Transverse colon (tissue), 4 donors: ENCODE data around the gene SLC16A1. TPM values are rescaled to one million over a fixed set of nuclear protein-coding genes. Genes with fewer than 3 reads are reported as not detected.
A peak's percentile ranks its signal among the peaks of the same experiment; 100 is the strongest.

Experiments used
- DNase-seq: peaks from one replicate; pipeline ENCODE4 v3.0.0-alpha.2; 2019
- H3K27ac ChIP-seq, 4 donors: fragments of 200-600 bp; sonication (generic); 2 replicates each; pipeline ENCODE4 v1.5.1; 2016 to 2018; ENCODE audit warnings: inconsistent platforms in 4 of 4
- H3K27me3 ChIP-seq: fragments of 200-600 bp; sonication (generic); 2 replicates; pipeline ENCODE4 v1.5.1; 2017; ENCODE audit warnings: inconsistent platforms
- H3K36me3 ChIP-seq, 4 donors: fragments of 200-600 bp; sonication (generic); 2 replicates each; pipeline ENCODE4 v1.5.1; 2017 to 2019; ENCODE audit warnings: inconsistent platforms in 4 of 4
- H3K4me1 ChIP-seq, 4 donors: fragments of 200-600 bp; sonication (generic); 2 replicates each; pipeline ENCODE4 v1.5.1; 2017 to 2020; ENCODE audit warnings: inconsistent platforms in 4 of 4
- H3K4me3 ChIP-seq, 4 donors: fragments of 200-600 bp; sonication (generic); 1 replicate in 1 of 4; 2 replicates in 3 of 4; pipeline versions ENCODE4 v1.5.1 to v1.6.1; 2017 to 2019; ENCODE audit warnings: inconsistent platforms in 4 of 4
- H3K9me3 ChIP-seq, 2 donors: fragments of 200-600 bp; sonication (generic); 2 replicates each; pipeline ENCODE4 v1.5.1; 2017 to 2019; ENCODE audit warnings: inconsistent platforms in 2 of 2
- EP300 ChIP-seq: sonication (generic); formaldehyde crosslinking; IDR thresholded peaks from one replicate; pipeline ENCODE4 v1.6.1; 2017; ENCODE audit warnings: antibody characterized with exemption, low read depth
- POLR2A ChIP-seq: fragments of 450-650 bp; IDR thresholded peaks from one replicate; pipeline ENCODE4 v1.6.1; 2016; ENCODE audit warnings: antibody characterized with exemption, mild to moderate bottlenecking, moderate library complexity
- POLR2AphosphoS5 ChIP-seq, 3 donors: sonication (generic); formaldehyde crosslinking; IDR thresholded peaks; one replicate each; pipeline ENCODE4 v1.6.1; 2016; ENCODE audit warnings: antibody characterized with exemption in 3 of 3
- WGBS, 2 donors: methylation state at CpG; one replicate each; pipeline ENCODE4 v1.1.5; 2018; ENCODE audit warnings: low coverage in 1 of 2; 5-methylcytosine and 5-hydroxymethylcytosine counted together
- in situ Hi-C, 4 donors: fragments of 200-750 bp; cut with MboI; loops; one replicate each; pipeline versions ENCODE4 v1.15.0 to v1.15.1; 2017; ENCODE audit warnings: low sequenced_read_pairs in 3 of 4, low pct_ligation_motif_present in 1 of 4, low pct_unique_long_range_greater_than_20kb in 1 of 4
- intact Hi-C: fragments of 100-400 bp; cut with DNase I; formaldehyde crosslinking; loops from one replicate; pipeline ENCODE4 v1.15.1; 2023; ENCODE audit warnings: low total_unique reads
- total RNA-seq, 4 donors: library from RNA; depleted of rRNA; stranded (reverse); fragments of >200 nt; gene quantifications; one replicate each; pipeline ENCODE4 v1.1.0, GENCODE V29; 2016
- TF ChIP-seq, protein P1 (sequence below), 5 experiments: fragments of 200-600 bp in 3 of 5; fragments of 450-650 bp in 2 of 5; sonication (generic) in 3 of 5; IDR thresholded peaks; 1 replicate in 2 of 5; 2 replicates in 3 of 5; pipeline ENCODE4 v1.5.1; 2016 to 2017; ENCODE audit warnings: antibody characterized with exemption in 5 of 5, inconsistent platforms in 3 of 5, mild to moderate bottlenecking in 2 of 5, moderate library complexity in 1 of 5

SLC16A1 gene
- total RNA-seq, 4 donors from 2014 or later: 21.5 to 177 (median 109) TPM

DNA sequence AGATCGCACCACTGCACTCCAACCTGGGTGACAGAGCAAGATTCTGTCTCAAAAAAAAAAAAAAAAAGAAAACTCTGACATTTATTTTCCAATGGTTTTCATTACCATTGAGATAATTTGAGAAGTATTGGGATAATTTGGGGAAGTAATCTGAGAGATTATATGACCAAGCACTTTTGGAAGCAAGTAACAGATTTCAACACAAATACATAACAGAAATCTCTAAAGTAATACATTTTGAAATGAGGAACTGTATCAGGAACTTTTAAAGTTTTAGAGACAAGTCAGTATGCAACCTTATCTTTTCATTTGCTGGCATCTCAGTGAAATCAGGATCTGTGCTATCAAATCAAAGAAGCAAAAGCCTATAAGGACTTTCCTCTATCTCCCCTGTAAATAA, 25.4 kb upstream of the SLC16A1 start:
- Histone ChIP-seq H3K4me3 (no peak overlapping the region), H3K36me3 (no peaks in the 10 kb centered on the region), H3K4me1 (peaks cover 0 to 18% (median 3%) of the 10 kb centered on the region in 4 donors), H3K9me3 (no peaks in the 10 kb centered on the region), H3K27me3 (no peaks in the 10 kb centered on the region), H3K27ac (no peak overlapping the region)
- intact Hi-C loops: no loop called here
- 96% methylated on average over 1 of the region's 1 CpG; no CpG with 5 or more reads in 1 of the 2 donors for WGBS, 2 donors
- in situ Hi-C loops: no loop called here
- no peak for TF ChIP-seq POLR2A
- TF ChIP-seq POLR2AphosphoS5 (IDR thresholded peaks at IDR 0.05): no peak
- TF ChIP-seq EP300: no peak
- TF ChIP-seq, protein P1, sequence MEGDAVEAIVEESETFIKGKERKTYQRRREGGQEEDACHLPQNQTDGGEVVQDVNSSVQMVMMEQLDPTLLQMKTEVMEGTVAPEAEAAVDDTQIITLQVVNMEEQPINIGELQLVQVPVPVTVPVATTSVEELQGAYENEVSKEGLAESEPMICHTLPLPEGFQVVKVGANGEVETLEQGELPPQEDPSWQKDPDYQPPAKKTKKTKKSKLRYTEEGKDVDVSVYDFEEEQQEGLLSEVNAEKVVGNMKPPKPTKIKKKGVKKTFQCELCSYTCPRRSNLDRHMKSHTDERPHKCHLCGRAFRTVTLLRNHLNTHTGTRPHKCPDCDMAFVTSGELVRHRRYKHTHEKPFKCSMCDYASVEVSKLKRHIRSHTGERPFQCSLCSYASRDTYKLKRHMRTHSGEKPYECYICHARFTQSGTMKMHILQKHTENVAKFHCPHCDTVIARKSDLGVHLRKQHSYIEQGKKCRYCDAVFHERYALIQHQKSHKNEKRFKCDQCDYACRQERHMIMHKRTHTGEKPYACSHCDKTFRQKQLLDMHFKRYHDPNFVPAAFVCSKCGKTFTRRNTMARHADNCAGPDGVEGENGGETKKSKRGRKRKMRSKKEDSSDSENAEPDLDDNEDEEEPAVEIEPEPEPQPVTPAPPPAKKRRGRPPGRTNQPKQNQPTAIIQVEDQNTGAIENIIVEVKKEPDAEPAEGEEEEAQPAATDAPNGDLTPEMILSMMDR (IDR thresholded peaks at IDR 0.05): no peak
- no peak for DNase-seq

DNA sequence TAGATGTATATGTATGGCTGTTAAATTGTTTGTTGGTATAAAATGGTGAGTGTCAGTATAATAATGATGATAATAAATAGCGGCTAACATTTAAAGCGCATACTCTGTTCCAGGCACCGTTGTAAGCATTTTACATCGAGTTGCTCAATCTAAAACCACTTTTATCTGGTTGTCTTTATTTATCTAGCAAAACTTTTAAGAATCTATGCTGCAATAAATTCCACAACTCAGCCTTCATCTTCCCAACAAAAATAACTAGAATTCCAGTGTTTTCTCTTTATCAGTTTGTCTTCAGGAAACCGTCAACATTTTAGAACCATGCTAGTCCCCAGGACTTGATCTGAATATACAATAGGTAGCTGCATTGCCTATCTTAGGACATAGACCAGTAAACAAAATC, 19.3 kb upstream of the SLC16A1 start:
- Histone ChIP-seq H3K27ac (no peak overlapping the region), H3K4me3 (no peak overlapping the region), H3K9me3 (no peaks in the 10 kb centered on the region), H3K27me3 (no peaks in the 10 kb centered on the region), H3K36me3 (no peaks in the 10 kb centered on the region), H3K4me1 (peaks cover 0 to 12% (median 0%) of the 10 kb centered on the region in 4 donors)
- no peak for DNase-seq
- in situ Hi-C loops: no loop called here
- TF ChIP-seq POLR2A: no peak
- 89 to 96% methylated on average over 5 of the region's 5 CpGs for WGBS, 2 donors
- intact Hi-C loops: no loop called here

DNA sequence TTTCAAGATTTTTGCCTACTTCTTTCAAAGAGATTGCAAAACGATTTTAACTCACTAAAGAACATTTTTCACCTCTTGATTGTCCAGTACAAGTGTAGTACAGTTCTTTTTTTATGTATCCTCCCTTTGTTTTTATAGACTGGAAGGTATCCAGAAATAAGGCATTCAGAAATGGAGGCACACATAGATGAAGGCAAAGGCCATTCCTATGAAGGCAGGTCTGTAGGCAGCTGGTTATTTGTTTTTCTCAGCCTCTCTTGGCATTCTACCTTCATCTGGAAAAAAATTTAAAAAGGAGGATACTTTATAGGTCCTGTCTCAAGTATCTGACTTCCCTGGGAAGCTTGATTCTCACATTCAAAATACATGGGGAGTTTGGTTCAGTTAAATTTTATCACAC, 18.6 kb upstream of the SLC16A1 start:
- Histone ChIP-seq H3K9me3 (no peaks in the 10 kb centered on the region), H3K4me1 (peaks cover 0 to 12% (median 0%) of the 10 kb centered on the region in 4 donors), H3K4me3 (no peak overlapping the region), H3K27me3 (no peaks in the 10 kb centered on the region), H3K27ac (peak overlapping the region in 2 of 4 donors; percentile 8 to 12), H3K36me3 (no peaks in the 10 kb centered on the region)
- no peak for DNase-seq
- TF ChIP-seq POLR2A: no peak
- TF ChIP-seq POLR2AphosphoS5 (IDR thresholded peaks at IDR 0.05): no peak
- TF ChIP-seq EP300: no peak
- TF ChIP-seq, protein P1 (IDR thresholded peaks at IDR 0.05): no peak
- intact Hi-C loops: no loop called here
- 35 to 36% methylated on average over 1 of the region's 1 CpG for WGBS, 2 donors
- in situ Hi-C loops: no loop called here

DNA sequence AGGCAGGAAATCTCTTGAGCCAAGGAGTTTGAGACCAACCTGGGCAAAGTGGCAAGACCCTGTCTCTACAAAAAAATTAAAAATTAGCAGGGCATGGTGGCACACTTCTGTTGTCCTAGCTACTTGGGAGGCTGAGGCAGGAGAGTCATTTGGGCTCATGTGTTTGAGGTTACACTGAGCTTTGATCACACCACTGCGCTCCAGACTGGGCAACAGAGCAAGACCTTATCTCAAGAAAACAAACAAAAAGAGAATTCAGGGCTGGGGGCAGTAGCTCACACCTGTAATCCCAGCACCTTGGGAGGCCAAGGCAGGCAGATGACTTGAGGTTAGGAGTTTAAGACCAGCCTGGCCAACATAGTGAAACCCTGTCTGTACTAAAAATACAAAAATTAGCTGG, 17.8 kb upstream of the SLC16A1 start:
- in situ Hi-C loops (no loop called here), intact Hi-C loops (no loop called here)
- H3K36me3 ChIP-seq: no peaks in the 10 kb centered on the region
- no peaks in the 10 kb centered on the region for H3K27me3 ChIP-seq
- WGBS, 2 donors: 100% methylated on average over 1 of the region's 1 CpG; no CpG with 5 or more reads in 1 of the 2 donors
- no peak overlapping the region for H3K27ac ChIP-seq
- peaks cover 0 to 12% (median 0%) of the 10 kb centered on the region in 4 donors for H3K4me1 ChIP-seq
- H3K9me3 ChIP-seq: no peaks in the 10 kb centered on the region
- DNase-seq: no peak
- no peak overlapping the region for H3K4me3 ChIP-seq
- TF ChIP-seq POLR2A (no peak), EP300 (no peak), POLR2AphosphoS5 (IDR thresholded peaks at IDR 0.05) (no peak)
- TF ChIP-seq, protein P1 (IDR thresholded peaks at IDR 0.05): no peak

DNA sequence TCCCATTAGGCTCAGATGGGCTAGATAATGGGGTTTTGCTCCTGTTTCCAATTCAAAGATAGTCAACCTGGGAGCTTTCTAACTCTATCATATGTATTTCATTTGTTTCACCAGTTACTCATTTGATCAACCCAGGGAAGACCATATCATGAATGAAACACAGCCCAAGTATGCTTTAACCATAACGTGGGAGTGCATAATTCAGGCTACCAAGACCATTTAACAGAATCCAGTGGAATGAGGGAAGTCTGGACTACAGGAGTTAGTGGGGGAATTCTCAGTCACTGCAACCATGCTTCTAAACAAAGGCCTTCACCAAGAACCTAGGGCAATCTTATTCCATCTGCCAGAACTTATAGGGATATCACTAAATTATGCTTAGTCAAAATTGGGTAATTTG, 15.0 kb upstream of the SLC16A1 start:
- in situ Hi-C loops (no loop called here), intact Hi-C loops (no loop called here)
- TF ChIP-seq POLR2A (no peak), POLR2AphosphoS5 (IDR thresholded peaks at IDR 0.05) (no peak), EP300 (no peak)
- TF ChIP-seq, protein P1 (IDR thresholded peaks at IDR 0.05): no peak
- DNase-seq: no peak
- no peak overlapping the region for H3K27ac ChIP-seq
- 75 to 92% methylated on average over 1 of the region's 1 CpG for WGBS, 2 donors
- H3K9me3 ChIP-seq: no peaks in the 10 kb centered on the region
- no peaks in the 10 kb centered on the region for H3K36me3 ChIP-seq
- H3K27me3 ChIP-seq: no peaks in the 10 kb centered on the region
- H3K4me3 ChIP-seq: no peak overlapping the region
- H3K4me1 ChIP-seq: peaks cover 0 to 12% (median 0%) of the 10 kb centered on the region in 4 donors
